Measurements from ENCODE around the gene TDRD3.

TDRD3 gene

GRCh38 chr13:60427285-60427684 is 30.3 kb downstream of the TDRD3 start:
- no peak overlapping the region for H3K4me3 ChIP-seq (replicated peaks; ENCODE audit: low read depth, low read length)
- DNase-seq (ENCODE audit: low read depth): no peak
- no peak for TF ChIP-seq CTCF (IDR thresholded peaks at IDR 0.05; ENCODE audit: low read length, missing control alignments)

GRCh38 chr13:60431108-60431700 is 34.2 kb downstream of the TDRD3 start:
- TF ChIP-seq CTCF (IDR thresholded peaks at IDR 0.05; ENCODE audit: low read length, missing control alignments): peak; percentile 97
- no peak overlapping the region for H3K4me3 ChIP-seq (replicated peaks; ENCODE audit: low read depth, low read length)
- peak; percentile 83 for DNase-seq (ENCODE audit: low read depth)

- TF ChIP-seq CTCF (IDR thresholded peaks at IDR 0.05; ENCODE audit: low read length, missing control alignments): no peak
- H3K4me3 ChIP-seq (replicated peaks; ENCODE audit: low read depth, low read length): no peak overlapping the region
- DNase-seq (ENCODE audit: low read depth): no peak
Observed at GRCh38 chr13:60433505-60433904, 36.5 kb downstream of the TDRD3 start.

GRCh38 chr13:60435762-60436374 is 38.8 kb downstream of the TDRD3 start:
- no peak for TF ChIP-seq CTCF (IDR thresholded peaks at IDR 0.05; ENCODE audit: low read length, missing control alignments)
- DNase-seq (ENCODE audit: low read depth): no peak

GRCh38 chr13:60439201-60439600 is 42.2 kb downstream of the TDRD3 start:
- no peak for TF ChIP-seq CTCF (IDR thresholded peaks at IDR 0.05; ENCODE audit: low read length, missing control alignments)
- no peak overlapping the region for H3K4me3 ChIP-seq (replicated peaks; ENCODE audit: low read depth, low read length)
- DNase-seq (ENCODE audit: low read depth): no peak

More at GRCh38 chr13:60435762-60436374, 38.8 kb downstream of the TDRD3 start:
- no peak overlapping the region for H3K4me3 ChIP-seq (replicated peaks; ENCODE audit: low read depth, low read length)

GRCh38 chr13:60441761-60442160 is 44.7 kb downstream of the TDRD3 start:
- DNase-seq (ENCODE audit: low read depth): no peak
- TF ChIP-seq CTCF (IDR thresholded peaks at IDR 0.05; ENCODE audit: low read length, missing control alignments): no peak
- no peak overlapping the region for H3K4me3 ChIP-seq (replicated peaks; ENCODE audit: low read depth, low read length)

Measured in fibroblast of pulmonary artery (primary cell).